CD4-positive, alpha-beta T cell treated with Interleukin-21 for 1 hour (primary cell): ENCODE data around the gene PCSK5.

Experiments
- DNase-seq: peaks from one replicate; pipeline ENCODE4 v3.0.0-alpha.2; 2020

Gene PCSK5

GRCh38 chr9:76203373-76203772 lies 312.9 kb downstream of the PCSK5 start:
- no peak for DNase-seq

GRCh38 chr9:76206821-76207220 lies 316.3 kb downstream of the PCSK5 start:
- no peak for DNase-seq

- DNase-seq: no peak
Observed at GRCh38 chr9:76213751-76214150, 323.3 kb downstream of the PCSK5 start.

GRCh38 chr9:76215066-76215465 lies 324.6 kb downstream of the PCSK5 start:
- DNase-seq: no peak

GRCh38 chr9:76216161-76216649 lies 325.7 kb downstream of the PCSK5 start:
- DNase-seq: no peak

DNA sequence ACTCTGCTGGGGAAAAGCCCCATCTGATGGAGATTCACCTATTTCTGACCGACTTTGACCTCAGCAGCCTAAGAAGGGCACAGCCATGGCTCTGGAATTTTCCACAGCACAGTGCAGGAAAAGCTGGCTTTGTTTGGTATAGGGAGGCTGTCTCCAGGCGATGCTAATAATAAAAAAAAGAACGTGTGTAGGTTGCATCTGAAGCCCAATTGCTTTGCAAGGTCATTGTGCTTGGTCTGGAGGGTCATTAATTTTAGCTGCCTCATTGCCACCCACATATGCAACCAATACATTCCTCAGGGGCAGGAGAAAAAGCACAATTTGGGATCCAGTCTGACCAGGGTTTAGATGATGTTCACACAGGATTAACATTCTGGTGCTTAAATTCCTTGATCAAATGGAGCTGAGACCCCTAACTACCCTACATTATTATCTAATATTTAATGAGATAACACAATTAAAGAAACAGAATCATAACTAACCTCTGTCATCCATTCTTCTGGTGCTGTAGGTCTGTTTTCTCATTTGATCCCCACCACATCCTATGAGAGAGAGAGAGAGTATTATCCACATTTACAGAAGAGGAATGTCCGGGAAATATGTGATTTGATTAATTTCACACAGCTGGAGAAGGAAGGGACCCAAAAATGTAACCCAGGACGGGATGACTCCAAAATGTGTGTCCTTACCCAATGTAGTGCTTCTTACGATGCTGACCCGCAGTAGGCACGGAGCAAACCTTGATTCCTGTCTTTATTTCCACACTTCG lies 327.8 kb downstream of the PCSK5 start:
- no peak for DNase-seq

DNA sequence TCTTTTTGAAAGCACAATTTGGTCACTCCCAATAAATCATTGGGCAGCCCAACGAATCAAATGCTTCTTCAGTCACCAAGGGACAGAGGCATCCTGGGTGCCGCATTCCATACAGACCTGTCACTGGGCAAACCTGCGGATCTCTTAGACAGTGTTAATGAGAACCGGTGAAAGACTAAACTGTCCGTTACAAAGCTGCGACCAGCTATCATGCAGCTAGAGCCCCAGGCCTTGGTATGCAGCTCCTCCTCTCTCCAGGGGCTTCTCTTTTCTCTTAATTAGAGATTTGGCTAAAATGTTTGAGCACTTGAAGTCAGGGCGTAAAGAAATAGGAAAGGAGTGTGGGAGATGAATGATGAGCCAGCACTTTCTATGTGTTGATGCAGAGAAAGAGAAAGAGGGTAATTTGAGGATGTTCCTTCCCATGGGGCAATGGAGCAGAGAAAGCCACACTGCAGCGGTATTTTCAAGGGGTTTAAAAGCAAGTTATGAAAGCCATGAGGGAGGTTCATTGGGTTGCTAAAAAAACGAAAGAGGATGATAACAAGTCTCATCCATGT lies 328.5 kb downstream of the PCSK5 start:
- DNase-seq: no peak

DNA sequence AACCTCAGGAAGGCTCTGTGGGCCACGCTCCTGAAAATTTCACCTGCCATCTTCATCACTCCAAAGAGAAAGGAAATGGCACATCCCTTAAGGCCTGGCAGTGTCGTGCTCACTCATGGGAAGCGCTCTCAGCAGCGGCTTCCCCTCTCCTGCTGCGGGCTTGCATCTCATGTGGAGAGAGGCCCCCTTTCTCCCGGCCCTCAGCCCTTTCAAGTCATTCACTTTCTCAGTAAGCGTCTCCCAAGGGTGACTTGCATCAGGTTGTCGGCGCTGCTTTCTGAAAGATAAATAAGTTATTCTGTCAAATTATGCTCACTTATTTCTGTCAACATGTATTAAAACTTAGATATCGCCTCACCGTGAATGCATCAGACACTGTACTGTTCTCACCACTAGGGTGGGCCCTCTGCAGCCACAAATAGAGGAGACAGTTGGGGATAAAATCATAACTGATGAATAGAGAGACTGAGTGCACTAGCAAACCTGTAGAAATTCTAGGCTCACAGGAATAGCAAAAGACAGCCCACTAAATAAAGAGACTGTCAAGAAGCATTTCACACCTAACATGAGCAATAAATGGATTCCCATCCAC lies 329.2 kb downstream of the PCSK5 start:
- no peak for DNase-seq

DNA sequence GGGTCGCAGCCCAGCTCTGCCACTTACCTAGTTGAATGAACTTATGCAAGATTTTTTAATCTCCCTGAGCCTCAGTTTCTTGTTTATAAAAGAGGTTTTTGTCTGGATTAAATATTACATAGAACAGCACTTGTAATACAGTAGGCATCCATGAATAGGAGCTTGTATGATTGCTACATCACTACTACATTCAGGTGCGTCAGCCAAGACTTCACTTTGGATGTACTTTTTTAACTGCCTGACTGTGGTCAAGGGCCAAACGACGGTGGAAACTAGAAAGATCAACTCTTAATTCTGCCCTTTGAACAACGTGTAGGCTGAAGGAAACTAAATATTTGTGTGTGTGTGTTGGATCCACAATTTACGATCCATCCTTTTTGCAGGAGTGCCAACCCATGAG lies 330.9 kb downstream of the PCSK5 start:
- DNase-seq: no peak

DNA sequence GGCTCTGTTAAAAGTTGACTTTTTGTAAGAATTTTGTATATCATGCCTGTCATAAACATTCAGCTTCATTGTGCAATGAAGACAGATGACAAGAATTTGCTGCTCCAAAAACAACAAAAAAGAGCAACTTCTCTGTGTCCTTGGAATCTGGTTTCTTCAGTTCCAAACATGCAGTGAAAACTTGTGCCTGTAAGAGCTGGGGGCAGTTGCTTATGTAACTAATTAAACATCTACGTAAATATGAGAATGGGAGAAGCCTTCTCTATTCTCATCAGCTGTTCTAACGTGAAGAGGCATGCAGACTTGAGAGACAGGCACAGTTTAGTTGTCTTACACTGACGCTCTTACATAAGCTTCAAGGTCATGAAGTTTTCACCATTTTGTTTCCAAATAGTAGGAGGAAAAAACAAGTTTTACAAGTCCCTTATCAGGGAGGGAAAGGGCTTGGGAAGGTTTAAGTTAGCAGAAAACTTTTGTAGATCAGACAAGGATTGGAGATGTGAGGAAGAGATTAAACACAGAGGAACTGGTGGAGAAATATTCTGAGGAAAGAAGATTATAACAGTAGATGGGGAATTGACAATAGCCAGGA lies 333.4 kb downstream of the PCSK5 start:
- no peak for DNase-seq

DNA sequence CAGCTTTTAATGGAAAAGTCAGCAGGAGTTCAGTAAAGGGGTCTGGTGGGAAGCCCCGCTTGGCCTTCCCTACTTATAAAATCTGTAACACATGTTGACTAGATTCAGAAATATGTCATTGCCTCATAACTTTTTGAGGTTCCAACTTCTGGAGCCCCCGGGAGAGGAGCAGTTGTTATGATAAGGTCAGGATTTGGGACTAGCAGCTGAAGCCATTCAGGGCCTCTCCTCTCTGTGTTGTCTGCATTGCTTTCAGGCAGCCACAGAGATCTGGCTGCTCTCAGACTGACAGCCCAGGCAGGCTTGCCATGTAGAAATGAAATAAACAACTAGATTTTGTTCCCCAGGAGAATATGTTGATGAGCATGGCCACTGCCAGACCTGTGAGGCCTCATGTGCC lies 336.7 kb downstream of the PCSK5 start:
- no peak for DNase-seq

DNA sequence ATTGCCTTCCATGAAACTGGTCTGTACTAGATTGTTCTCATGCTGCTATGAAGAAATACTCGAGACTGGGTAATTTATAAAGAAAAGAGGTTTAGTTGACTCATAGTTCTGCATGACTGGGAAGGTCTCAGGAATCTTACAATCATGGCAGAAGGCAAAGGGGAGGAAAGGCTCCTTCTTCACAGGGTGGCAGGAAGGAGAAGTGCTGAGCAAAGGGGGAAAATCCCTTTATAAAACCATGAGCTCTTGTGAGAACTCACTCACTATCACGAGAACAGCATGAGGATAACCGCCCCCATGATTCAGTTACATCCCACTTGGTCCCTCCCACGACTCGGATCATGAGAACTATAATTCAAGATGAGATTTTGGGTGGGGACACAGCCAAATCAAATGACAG lies 340.5 kb downstream of the PCSK5 start:
- no peak for DNase-seq

- DNase-seq: no peak
Observed at GRCh38 chr9:76232861-76233489, 342.5 kb downstream of the PCSK5 start.

GRCh38 chr9:76240578-76240977 lies 350.1 kb downstream of the PCSK5 start:
- no peak for DNase-seq

- no peak for DNase-seq
Observed at GRCh38 chr9:76245518-76245917, 355.0 kb downstream of the PCSK5 start.

GRCh38 chr9:76246680-76247079 lies 356.2 kb downstream of the PCSK5 start:
- DNase-seq: no peak

DNA sequence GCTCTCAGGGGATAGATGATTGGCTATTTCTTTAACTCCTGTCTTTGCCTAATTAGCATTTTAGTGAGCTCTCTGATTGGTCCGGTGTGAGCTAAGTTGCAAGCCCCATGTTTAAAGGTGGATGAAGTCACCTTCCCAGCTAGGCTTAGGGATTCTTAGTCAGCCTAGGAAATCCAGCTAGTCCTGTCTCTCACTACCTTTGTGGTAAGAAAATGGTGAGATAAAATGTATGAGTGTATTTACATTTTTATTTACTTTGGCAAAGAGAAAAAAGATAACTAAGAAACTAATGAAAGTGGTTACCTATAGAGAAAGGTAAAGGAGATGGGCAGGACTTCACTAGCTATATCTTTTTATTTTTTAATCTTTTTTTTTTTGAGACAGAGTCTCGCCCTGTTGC lies 357.0 kb downstream of the PCSK5 start:
- no peak for DNase-seq

DNA sequence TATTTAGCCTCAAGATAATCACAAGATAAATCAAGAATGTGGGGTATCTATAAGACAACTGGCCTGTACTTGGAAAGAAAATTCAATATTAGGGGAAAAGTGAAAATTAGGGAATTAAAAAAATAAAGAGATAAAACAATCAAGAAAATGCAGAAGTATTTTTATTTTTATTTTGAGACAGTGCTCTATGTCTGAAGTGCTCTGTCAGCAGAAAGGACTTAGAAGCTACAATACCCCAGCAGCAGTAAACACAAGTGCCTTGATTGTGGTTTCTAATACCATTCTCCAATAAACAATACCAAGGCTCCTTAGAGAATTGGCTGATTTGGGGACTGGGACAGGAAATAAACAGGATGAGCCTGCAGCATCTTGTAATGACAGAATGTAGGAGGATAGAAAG lies 358.8 kb downstream of the PCSK5 start:
- DNase-seq: no peak

DNA sequence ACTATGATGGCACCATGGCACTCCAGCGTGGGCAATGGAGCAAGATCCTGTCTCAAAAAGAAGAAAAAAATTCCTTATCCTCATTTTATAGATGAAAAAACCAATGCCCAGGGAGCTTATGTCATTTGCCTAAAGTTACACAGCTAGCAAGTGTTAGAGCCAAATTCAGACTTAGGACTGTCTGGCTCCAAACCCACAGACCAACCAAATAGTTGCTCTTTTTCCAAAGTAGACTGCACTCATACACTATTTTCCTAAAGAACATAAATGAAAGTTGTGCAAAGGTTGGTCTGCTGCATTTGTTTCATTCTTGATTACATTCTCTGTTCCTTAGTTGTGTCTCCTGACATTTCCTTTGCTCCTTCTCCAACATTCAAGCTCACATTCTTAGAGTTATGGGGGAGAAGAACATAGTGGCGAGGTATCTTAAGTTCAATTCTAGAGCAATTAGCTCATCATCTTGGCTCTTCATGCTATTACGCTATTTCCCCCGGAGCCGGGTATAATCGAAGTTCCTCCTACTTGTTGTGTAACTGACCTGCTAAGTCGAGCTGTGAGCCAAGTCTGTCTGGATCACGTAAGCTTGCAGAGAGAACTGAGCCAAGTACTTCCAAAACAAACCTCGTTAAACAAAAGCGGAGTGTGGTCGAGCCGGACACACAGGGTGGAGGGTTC lies 365.4 kb downstream of the PCSK5 start:
- no peak for DNase-seq

DNA sequence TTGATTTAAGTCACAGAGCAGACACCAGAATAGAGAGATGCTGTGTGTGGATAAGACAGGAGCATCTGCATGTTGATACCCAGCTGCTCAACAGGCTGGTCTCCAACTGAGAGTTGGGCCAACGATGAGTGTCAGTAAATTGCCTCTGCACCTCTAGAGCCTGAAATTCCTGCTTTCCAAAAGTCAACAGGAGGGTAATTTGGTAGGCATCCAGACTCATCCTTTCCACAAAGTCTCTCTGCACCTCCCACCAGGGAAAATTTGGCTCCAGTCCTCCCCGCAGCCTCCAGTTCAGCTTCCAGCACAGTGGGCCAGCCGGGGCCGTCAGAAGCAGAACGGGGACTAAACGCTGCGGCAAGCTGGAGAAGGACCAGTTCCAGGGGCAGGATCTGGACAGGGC lies 366.8 kb downstream of the PCSK5 start:
- no peak for DNase-seq

DNA sequence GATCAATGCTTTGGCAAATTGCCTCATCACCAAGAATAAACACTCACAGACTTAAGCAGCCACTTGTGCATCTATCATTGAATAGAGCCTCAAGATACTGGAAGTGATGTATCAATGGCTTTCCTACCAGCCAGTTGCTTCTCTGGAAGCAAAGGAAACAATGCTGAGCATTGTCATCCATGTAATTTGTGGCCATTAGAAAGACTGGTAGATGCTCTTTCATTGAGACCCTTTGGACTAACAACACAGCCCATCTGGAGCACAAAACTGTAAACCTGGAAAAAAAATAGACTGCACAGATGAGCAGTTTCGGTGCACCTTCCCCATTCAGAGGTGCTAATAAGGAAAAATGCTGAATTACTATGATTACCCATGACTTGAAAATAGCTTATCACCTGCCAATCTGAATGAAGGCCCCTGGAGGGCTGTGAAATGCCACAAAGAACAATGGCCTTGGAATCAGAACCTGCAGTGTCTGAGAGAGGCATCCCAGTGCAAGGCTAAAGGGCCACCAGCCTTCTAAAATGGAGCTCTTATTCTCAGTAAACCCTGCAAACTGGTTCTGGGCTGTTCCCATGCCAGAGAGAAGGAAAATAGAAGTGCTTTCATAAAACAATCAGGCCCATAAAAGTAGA lies 376.3 kb downstream of the PCSK5 start:
- DNase-seq: no peak

DNA sequence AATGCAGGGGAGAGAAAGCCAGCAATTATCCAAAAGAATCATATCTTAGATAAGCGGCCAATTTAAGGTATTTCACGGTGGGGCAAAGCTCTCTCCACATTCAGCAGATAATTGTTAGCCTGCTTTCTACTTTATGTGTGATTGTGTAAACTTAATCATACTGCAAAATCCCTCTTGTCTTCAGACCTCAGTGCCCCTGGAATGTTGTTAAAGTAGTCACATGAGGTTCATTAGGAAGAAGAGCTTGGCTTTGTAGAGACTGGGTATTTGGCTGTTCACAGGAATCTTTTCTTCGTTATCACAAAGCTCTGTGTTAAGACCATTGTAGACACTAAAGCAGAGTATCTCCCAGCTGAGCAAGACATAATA lies 376.8 kb downstream of the PCSK5 start:
- DNase-seq: no peak

GRCh38 chr9:76269789-76270188 lies 379.3 kb downstream of the PCSK5 start:
- no peak for DNase-seq
